Stromal cell of bone marrow (primary cell): ENCODE results near the gene KLHDC4.
"Not testable (repeated sequence)": the region's sequence is repeated elsewhere in the genome, so short reads cannot be mapped to it uniquely, and the experiment has no call there.

ENCODE experiments used
- DNase-seq: peaks from one replicate; pipeline ENCODE4 v3.0.0-alpha.2; 2012; ENCODE audit warnings: low read depth

Gene KLHDC4

DNA sequence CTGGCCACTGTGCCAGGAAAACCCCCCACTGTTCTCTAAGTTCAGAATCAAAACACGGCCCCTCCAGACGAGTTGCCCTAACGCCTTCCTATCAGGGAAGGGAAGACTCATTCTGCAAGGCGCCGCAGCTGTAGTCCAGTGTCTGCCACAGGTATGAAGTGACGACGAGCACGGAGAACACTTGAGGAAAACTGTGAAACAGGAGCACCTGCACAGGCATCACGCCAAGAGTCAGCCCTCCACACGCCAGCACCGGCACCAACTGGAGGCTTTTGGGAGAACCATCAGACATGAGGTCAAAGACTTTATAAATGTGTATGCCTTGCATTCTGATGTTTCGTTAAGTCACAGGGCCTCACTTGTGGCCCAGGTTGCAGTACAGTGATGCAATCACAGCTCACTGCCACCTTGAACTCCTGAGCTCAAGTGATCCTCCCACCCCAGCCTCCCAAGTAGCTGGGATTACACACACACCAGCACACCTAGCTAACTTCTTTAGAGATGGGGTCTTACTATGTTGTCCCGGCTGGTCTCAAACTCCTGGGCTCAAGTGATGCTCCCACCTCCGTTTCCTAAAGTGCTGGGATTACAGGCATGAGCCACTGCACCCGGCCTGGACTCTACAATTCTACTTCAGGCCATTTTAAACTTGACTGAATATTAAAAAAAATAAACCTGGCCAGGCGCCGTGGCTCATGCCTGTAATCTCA, 22.9 kb downstream of the KLHDC4 start:
- no peak for DNase-seq

DNA sequence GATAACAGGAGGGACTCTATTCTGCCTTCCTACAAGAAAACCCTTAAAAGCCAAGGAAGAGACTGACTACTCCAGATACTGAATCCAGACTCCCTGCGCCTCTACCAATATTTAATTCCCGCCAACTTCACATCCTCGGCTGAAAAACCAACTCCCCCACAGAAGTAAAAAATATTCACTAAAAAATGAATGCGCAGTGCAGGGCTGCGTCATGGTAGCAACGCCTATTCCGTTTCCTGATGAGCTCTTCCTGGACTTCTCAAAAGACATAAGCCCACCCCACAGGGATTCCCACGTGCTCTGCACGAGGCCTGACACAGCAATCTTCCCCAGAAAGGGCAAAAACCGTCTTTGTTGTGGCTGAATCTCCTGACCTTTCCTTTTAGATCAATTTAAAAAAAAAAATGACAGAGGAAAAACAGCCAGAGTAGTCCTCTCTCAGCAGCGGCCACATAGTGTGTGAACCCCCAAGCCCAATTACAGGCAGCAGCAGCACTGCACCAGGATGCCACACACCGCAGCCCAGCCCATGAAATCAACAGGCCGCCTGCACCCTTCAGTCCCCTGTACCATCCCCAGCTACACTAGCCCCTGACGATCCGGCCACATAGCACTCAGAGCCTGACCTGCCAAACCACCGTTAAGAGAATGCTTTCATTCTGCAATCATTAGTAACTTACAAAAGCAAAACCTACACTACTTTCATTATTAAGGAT, 23.9 kb downstream of the KLHDC4 start:
- DNase-seq = no peak

DNA sequence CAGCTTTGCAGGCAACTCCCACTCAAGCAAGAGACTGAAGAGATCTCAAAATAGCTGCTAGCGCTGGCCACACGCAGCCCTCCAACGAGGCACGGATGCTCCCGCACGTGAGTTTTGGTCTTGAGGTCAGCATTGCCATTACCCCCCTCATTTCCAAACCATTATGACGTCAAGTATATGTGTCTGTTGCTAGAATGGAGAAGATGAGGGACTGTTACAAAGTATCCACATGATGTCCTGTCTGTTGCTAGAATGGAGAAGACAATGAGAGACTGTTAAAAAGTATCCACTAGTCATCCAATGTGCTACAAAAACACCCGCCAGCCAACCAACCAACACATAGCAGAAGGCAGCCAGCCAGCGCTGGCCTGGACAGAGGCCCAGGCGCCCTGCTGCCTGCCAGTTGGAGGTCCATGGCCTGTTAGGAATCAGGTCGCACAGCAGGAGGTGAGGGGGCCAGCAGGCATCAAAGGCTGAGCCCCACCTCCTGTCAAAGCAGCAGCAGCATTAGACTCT, 24.8 kb downstream of the KLHDC4 start:
- no peak for DNase-seq

DNA sequence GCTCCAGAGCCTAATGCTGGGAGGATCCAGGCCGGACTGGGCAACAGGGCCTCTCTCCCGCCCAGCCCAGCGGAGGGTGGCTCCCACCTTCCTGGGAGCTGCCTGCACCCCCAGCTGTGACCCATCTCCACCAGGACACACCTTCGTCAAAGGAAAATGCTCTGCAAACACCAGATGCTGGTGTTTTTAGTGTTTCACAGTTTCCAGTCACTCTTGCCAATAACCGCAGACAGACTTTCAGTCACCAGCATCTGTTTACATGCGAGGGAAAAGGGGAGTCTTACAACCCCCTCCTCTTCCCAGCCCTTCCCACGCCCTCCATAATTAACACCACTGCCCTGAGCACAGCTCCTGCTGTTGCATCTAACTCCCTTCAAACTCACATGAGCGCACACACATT, 25.3 kb downstream of the KLHDC4 start:
- peak; percentile 19 for DNase-seq

DNA sequence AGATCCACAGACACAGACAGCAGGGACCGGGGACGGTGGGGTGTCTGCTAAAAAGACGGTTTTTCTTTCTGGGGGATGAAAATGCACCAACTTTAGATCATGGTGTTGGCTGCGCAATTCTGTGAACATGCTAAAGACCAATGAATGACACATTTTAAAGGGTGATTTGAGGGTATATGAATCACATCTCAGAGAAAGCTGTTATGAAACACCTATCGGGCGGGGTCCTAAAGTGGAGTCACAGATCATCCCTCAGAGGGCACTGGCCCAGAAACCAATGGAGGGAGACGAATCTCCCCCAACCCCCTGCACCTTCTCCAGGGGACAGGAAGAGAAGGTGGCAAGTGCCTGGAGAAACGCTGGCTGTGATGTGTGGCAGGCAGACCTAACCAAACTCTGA, 26.0 kb downstream of the KLHDC4 start:
- DNase-seq = no peak

DNA sequence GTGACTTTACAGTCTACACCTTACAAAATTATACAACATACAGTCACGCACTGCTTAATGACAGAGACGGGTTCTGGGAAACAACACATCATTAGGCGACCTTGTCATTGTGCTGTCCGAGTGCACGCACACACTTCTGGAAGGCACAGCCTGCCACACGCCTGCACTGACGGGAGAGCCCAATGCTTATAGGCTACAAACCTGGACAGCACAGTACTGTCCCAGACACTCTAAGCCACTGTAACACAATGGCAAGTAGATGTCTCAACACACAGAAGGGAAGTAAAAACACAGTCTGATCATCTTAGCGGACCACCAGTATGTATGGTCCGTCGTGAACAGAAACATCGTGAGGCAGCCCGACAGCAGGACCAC, 29.8 kb downstream of the KLHDC4 start:
- DNase-seq = no peak

DNA sequence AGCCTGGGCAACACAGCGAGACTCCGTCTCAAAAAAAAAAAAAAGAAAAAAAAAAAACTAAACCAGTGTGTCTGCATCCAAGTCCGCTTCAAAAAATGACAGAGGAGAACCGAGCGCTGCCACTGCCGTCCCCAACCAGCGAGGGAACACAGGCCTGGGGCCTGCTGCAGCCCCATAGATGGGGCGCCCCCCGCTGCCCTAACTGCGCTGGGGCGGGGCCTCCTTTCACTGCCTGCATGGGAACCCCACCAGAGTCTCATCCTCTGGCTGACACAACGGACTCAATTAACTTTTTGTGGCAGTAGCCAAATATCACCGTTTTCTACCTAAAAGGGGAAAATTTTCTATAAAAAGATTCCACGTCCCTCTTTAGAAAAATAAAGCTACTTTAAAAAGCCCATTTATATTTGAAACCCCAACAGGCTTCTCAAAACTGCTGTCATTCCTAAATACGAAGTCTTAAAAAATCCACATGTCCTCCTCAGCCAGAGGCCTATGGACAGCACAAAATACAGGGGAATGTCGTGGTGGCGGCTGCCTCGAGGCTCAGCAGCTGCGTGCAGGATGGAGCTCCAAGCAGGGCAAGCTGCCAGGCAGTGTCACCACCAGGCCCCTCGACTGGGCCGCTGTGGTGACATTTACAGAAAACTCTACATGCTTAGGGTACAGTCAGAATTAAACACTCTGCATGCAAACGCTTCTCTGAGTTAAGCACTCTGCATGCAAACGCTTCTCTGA, 30.3 kb downstream of the KLHDC4 start:
- no peak for DNase-seq

DNA sequence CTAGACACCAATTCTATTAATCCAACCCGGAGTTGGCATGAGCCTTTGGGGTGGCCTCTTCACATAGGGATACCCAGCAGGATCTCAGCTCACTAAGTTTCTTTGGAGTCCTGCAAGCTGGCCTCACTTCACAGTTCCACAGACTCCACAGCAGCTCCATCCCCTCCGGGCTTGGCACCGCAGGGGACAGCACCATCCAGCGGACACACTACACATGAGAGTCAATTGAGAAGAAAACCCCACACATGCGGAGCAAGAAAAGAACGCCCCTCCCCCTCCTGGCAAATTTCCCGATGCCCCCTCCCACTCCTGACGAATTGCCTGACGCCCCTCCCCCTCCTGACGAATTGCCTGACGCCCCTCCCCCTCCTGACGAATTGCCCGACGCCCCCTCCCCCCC, 31.1 kb downstream of the KLHDC4 start:
- DNase-seq = no peak

DNA sequence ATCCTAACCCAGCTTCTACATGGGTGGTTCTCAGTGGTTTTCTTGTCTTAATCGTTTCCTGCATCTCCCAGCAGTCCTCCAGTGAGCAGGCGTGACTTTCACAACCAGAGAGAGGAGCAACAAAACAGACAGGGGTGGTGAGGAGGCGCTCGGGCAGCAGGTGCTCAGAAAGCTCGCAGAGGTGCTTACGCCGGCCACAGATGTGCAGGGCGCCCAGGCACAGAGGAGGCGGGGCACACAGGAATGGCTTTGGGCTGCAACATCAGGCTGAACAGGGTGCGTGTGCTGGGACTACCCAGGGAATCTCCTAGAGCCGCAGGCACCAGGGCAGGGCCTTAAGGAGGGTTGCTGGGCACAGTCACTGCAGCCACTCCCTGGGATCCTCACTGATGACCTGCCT, 32.6 kb downstream of the KLHDC4 start:
- DNase-seq = no peak

DNA sequence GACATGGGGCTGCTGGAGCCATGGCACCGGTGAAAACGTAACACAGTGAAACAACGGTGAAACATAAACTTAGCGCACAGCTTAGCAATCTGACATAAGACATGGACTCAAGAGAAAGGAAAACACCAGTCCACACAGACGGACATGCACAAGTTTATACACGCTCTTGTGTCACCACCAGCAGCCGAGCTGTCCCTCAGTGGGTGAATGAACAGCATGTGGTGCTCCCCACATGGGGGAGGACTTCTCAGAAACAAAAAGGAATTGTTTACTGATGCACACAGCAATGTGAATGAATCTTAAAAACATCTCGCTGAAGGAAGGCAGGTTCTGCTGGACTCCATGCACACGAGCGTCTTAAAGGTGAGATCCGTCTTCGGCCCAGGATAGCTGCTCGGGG, 34.2 kb downstream of the KLHDC4 start:
- DNase-seq = no peak

DNA sequence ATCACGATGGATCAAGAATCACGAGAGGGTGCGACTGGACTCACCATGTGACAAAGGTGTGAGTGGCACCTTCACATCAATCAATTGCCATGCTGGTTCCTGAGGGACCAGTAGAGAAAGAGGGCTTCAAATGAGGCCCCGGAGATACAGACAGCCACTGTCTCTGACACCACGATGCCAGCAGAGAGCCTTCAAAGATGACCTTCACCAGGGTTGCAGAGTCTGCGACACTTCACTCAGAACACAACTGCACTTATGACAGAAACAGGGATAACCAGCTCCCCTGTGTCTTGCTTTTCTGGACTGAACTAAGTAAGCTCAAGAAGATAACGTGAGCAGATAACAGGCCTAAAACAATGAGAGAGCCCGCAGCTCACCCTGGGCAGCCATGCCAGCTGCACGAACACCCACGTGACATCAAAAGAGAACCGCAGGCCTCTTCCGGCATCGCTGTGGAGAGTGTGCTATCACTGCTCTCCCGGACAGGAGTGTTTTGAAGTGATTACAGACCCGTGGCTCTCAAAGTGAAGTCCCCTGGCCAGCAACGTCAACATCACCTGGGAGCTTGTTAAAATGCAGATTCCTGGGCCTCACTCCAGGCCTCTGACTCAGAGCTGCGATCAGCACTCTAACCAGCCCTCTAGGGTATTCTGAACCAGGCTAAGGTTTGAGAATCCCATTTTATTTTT, 36.4 kb downstream of the KLHDC4 start:
- no peak for DNase-seq

DNA sequence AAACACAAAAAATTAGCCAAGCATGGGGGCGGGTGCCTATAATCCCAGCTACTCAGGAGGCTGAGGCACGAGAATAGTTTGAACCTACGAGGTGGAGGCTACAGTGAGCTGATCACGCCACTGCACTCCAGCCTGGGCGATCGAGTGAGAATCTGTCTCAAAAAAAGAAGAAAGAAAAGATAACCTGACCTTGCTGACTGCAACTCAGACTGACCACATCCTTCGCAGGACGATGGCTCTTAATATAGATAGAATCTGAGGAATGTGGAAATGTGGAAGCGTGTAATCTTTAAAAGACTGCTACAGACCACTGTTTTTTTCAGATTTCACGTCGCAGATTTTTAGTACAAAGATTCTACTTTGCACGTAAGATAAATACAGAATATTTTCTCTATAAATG, 37.8 kb downstream of the KLHDC4 start:
- DNase-seq = no peak

DNA sequence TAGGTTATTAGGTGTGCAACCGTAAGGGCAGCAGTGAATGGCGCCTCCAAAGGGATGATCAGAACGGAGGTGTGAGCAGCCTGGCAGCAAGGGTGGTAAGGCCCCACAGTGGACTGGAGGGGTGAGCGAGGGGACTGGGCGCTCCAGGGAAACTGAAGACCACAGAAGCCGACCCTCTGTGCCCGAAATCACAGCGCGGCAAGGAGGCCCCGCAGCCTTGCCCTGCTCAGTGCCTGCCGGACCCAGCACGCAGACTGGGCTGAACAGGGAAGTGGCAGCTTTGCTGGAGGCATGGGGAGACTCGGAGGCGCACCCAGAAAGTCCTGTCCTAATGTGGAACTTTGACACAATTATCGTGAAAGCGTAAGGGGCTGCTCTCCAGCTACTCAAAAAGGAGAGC, 38.4 kb downstream of the KLHDC4 start:
- no peak for DNase-seq

DNA sequence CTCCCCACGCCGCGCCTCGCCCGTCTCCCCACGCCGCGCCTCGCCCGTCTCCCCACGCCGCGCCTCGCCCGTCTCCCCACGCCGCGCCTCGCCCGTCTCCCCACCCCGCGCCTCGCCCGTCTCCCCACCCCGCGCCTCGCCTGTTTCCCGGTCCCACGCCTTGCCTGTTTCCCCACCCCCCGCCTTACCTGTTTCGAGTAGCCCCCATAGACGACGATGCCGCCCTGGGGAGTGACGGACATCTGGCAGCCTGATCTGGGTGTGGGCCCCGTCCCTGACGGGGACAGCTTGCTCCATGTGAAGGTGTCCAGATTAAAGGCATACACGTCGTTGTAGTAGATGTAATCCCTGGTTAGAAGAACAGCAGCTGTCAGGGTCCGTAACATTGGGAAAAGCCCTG, 39.2 kb downstream of the KLHDC4 start:
- not testable (repeated sequence) for DNase-seq

DNA sequence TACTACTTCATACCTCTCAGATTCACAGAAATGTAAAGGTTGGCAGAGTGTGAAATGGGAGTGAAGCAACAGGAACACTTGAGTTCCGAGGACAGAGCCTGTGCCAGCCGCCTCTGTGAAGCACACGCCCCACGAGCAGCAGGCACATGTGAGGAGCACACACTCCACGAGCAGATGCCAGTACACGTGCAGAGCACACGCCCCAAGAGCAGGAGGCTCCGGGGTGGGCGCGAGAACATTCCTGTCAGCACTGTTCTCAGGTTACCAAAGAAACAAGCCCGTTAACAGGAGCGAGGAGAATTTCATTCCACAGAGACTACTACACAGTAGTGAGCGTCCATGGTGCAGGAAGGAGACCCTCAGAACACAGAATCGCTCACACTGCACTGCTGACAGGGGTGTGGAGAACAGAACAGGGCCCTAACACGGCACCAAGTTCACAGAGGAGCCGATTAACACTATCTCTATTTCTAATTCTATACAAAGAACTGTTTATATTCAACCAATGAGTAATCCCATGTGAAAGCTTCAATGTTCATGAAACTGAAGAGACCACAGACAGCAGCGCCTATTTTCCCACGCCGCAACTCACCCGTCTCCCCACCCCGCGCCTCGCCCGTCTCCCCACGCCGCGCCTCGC, 40.1 kb downstream of the KLHDC4 start:
- DNase-seq = no peak

DNA sequence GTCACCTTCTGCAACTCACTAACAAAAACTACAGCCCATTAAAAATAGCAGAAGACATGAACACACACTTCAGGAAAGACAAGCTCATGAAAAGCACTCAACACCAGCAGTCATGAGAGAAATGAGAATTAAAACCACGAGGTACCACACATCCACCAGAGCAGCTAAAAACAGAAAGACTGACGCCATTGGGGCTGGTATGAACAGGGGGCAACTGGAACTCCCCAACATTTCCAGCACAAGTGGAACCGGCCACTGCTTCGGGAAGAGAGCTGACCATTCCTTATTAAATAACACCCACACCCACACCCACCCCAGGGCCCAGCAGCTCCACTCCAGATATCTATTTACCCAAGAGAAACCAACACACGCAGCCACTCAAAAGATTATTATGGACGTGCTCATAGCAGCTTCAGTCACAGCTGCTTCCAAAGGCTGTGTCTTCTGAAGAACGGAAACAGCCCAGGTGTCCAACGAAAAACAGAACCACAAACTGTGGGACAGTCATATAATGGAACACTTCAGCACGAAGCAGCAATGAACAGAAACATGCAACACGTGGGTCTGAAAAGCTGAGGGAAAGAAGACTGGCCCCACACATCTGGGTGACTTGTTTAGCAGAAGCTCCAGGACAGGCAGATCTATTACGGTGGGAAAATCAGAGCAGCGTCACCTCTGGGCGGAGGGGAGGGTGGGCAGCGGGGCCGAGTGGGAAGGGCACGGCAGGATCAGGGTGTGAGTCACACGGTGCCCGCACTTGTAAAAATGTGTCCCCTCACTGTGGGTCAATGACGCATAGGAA, 41.1 kb downstream of the KLHDC4 start:
- DNase-seq = no peak

DNA sequence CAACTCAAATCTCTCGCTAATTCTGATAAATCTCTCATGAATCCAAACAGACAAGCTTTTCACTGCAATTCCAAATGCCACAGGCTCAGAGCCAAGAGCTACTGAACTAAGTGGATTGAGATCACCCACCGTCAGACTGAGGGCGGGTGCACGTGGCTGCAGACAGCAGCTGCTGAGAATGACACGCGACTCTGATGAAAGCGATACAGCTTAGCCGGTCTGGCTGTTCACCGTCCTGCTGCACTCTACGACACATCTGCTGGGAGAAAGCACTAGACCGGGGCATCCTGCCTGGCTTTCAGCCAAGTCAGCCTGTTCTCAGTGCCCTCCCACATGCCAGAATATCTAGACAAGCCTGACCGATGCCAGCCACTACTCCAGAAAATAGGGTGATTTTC, 42.6 kb downstream of the KLHDC4 start:
- peak; percentile 31 for DNase-seq

DNA sequence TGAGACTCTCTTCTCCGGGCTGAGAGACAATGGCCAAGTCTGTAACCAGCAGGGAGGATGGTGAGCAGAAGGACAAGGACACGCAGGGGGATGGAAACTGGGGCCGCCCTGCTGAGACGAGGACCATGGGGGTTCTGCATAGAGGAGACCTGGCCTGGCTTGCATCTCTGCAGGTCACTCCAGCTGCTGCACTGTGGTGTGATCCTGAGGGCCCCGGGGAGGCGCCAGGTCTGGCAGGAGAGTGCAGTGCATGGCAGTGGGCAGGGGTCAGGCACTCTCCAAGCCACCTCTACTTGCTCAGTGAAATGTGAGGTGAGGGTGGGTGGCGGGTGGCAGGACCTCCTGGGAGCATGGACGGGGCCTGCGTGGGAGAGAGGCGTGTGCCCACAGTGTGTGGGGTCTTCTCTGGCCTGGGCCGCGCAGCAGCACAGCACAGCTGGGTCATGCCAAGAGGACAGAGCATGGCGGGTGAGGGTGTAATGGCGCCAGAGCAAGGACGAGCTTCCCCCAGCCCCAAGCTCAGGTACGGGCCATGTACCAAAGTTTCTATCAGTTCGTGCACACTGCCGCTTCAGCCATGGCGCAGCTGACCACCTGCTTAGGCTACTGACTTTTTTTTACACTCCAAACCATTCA, 43.1 kb downstream of the KLHDC4 start:
- DNase-seq = no peak

DNA sequence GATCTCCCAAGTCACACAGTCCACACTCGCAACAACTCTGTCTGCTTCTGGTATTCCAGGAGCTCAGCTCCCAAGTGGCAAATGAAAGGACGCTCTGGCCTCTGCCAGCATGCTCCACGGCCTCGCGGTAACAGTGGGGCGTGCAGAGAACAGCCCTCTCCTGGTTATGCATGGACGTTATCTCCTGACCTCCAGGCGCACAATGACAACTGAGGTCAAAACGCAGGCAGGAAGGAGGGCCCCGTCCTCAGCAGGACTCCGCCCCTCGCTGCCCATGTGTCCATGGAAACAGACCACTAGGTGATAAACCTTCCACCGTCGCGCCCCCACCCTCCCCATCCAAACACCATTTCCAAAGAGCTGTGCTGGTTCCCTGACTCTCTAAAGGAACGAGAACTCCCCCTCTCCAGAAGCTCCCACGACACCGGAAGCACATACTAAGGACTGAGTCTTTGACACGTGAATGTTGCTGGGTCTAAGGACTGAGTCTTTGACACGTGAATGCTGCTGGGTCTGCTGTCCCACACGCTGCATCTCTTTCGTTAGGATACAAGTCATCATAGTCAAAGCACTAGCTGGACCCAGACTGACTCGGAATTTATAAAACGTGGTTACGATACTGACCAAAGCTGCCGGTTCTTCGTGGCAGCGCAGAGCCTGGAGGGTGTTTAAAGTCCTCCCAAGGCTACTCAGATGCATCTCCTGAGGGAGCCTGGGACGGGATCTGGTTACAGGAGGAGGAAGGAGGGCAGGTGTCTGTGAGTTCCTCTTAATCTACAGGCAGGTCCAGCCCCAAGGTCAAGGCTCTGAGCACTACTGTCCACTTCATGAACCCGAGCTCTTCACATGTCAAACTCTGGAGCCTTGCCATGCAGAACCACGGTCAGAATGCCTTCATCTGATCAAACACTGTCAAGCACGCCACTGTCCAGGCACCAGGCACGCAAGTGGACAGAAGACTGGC, 43.9 kb downstream of the KLHDC4 start:
- DNase-seq = no peak
